OCI-LY1 (cell line): Measurements from ENCODE around the gene VTI1A.

Experiments used
- EZH2 ChIP-seq: fragments of 200-600 bp; sonication (generic), shearing (Covaris generic); IDR thresholded peaks from 2 replicates; pipeline ENCODE4 v1.8.0; 2017; ENCODE audit warnings: borderline replicate concordance, mixed run types, mild to moderate bottlenecking, antibody characterized with exemption, low read length, moderate library complexity, mixed read lengths
- TF ChIP-seq, protein P1 (sequence below): fragments of 200-600 bp; sonication (generic), shearing (Covaris generic); IDR thresholded peaks from 2 replicates; pipeline ENCODE4 v1.5.1; 2017; ENCODE audit warnings: mild to moderate bottlenecking, antibody characterized with exemption, low read length, moderate library complexity, mixed read lengths

DNA sequence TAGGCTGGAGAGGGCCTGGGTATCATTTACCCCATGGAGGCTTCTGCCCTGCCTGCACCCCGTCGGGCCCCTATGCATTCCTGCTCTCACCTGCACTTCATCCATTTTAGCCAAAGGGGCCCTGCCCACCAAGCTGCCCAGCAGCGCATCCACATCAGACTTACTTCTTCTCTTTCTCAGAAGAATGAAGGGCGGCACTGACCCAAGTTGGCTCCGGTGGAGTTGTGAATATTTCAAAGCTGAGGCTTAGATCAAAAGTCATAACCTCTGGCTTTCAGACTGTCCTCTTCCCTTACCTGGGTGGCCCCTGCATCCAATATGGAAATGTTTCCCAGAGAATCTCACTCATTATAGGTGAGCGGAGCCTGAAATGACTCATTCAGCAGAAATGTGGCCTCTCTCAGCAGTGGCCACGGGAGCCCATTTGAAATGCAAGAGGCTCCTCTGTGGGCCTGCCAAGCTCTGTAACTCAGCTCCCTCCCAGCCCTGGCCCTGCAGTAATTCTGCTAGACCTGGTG, 385.4 kb downstream of the VTI1A start:
- TF ChIP-seq, protein P1, sequence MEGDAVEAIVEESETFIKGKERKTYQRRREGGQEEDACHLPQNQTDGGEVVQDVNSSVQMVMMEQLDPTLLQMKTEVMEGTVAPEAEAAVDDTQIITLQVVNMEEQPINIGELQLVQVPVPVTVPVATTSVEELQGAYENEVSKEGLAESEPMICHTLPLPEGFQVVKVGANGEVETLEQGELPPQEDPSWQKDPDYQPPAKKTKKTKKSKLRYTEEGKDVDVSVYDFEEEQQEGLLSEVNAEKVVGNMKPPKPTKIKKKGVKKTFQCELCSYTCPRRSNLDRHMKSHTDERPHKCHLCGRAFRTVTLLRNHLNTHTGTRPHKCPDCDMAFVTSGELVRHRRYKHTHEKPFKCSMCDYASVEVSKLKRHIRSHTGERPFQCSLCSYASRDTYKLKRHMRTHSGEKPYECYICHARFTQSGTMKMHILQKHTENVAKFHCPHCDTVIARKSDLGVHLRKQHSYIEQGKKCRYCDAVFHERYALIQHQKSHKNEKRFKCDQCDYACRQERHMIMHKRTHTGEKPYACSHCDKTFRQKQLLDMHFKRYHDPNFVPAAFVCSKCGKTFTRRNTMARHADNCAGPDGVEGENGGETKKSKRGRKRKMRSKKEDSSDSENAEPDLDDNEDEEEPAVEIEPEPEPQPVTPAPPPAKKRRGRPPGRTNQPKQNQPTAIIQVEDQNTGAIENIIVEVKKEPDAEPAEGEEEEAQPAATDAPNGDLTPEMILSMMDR: no peak
- no peak for TF ChIP-seq EZH2
